Activated naive CD4-positive, alpha-beta T cell treated with anti-CD3 and anti-CD28 coated beads, Interleukin-2, amount 10 ng/mL, durations not matched to agents 7 days and 5 days (primary cell): ENCODE results near the gene SPATA6L.

Experiments used
- CTCF ChIA-PET: fragments of 350-600 bp; sonication (Branson Sonifier 250); formaldehyde crosslinking; loops from one replicate; lab custom pipeline; 2021; ENCODE audit warnings: antibody characterized with exemption; lab: Charles Lee
- DNase-seq: peaks from one replicate; pipeline ENCODE4 v3.0.0-alpha.2; 2020
- H3K27ac Mint-ChIP-seq: one replicate; pipeline ENCODE4 v1.8.0; 2021; ENCODE audit warnings: mild to moderate bottlenecking, moderate library complexity, mixed read lengths
- H3K27me3 Mint-ChIP-seq: one replicate; pipeline ENCODE4 v1.8.0; 2021; ENCODE audit warnings: mild to moderate bottlenecking, mixed read lengths
- H3K36me3 Mint-ChIP-seq: one replicate; pipeline ENCODE4 v1.8.0; 2021; ENCODE audit warnings: mixed read lengths
- H3K4me1 Mint-ChIP-seq: one replicate; pipeline ENCODE4 v1.8.0; 2021; ENCODE audit warnings: mixed read lengths
- H3K4me3 Mint-ChIP-seq: one replicate; pipeline ENCODE4 v1.8.0; 2021; ENCODE audit warnings: mild to moderate bottlenecking, moderate library complexity, mixed read lengths
- H3K9me3 Mint-ChIP-seq: one replicate; pipeline ENCODE4 v1.8.0; 2021; ENCODE audit warnings: mixed read lengths

The SPATA6L gene

GRCh38 chr9:4666042-4666699 is at the start of gene SPATA6L:
SPATA6L (minus strand) TSS chr9:4666480; CDS start chr9:4666250, 230 bp downstream.
- CTCF ChIA-PET, result interaction anchor here (0.6 kb wide), 1 partner anchor 34 kb away, joined by 3 read pairs; no protein-coding TSS in a partner anchor
- H3K9me3 Mint-ChIP-seq, result no peaks in the 10 kb centered on the region
- H3K27ac Mint-ChIP-seq, result no peak within 1 kb of the TSS
- peaks cover 85% of the 10 kb centered on the region for H3K4me1 Mint-ChIP-seq
- DNase-seq, result peak; percentile 51
- peaks cover 8% of the 10 kb centered on the region for H3K36me3 Mint-ChIP-seq
- peaks cover 14% of the 10 kb centered on the region for H3K27me3 Mint-ChIP-seq
- H3K4me3 Mint-ChIP-seq, result peak within 1 kb of the TSS; percentile 64

GRCh38 chr9:4714266-4715016 is 48.2 kb upstream of the SPATA6L start:
- Mint-ChIP-seq H3K27ac (no peak overlapping the region), H3K4me1 (no peaks in the 10 kb centered on the region)
- CTCF ChIA-PET, result no interaction called here

GRCh38 chr9:4713849-4714248 is 47.6 kb upstream of the SPATA6L start:
- Mint-ChIP-seq H3K4me3 (no peak overlapping the region), H3K27ac (no peak overlapping the region), H3K27me3 (no peaks in the 10 kb centered on the region), H3K36me3 (peaks cover 57% of the 10 kb centered on the region), H3K9me3 (peaks cover 4% of the 10 kb centered on the region), H3K4me1 (no peaks in the 10 kb centered on the region)
- CTCF ChIA-PET, result no interaction called here
- no peak for DNase-seq

More at GRCh38 chr9:4714266-4715016, 48.2 kb upstream of the SPATA6L start:
- DNase-seq, result no peak
- no peaks in the 10 kb centered on the region for H3K27me3 Mint-ChIP-seq
- peaks cover 4% of the 10 kb centered on the region for H3K9me3 Mint-ChIP-seq
- peaks cover 55% of the 10 kb centered on the region for H3K36me3 Mint-ChIP-seq
- H3K4me3 Mint-ChIP-seq, result no peak overlapping the region

- H3K27ac Mint-ChIP-seq, result no peak overlapping the region
- CTCF ChIA-PET, result interaction anchor here (0.6 kb wide), 1 partner anchor 1769 kb away, joined by 3 read pairs; no protein-coding TSS in a partner anchor
- no peaks in the 10 kb centered on the region for H3K27me3 Mint-ChIP-seq
- H3K9me3 Mint-ChIP-seq, result peaks cover 4% of the 10 kb centered on the region
- H3K4me3 Mint-ChIP-seq, result no peak overlapping the region
- peaks cover 53% of the 10 kb centered on the region for H3K36me3 Mint-ChIP-seq
- H3K4me1 Mint-ChIP-seq, result peaks cover 5% of the 10 kb centered on the region
- no peak for DNase-seq
These were observed 43.1 kb upstream of the SPATA6L start for GRCh38 chr9:4709380-4709779.

GRCh38 chr9:4706971-4707622 is 40.8 kb upstream of the SPATA6L start:
- Mint-ChIP-seq H3K4me3 (no peak overlapping the region), H3K9me3 (no peaks in the 10 kb centered on the region), H3K27ac (no peak overlapping the region), H3K27me3 (no peaks in the 10 kb centered on the region), H3K4me1 (peaks cover 5% of the 10 kb centered on the region), H3K36me3 (peaks cover 60% of the 10 kb centered on the region)
- DNase-seq, result no peak
- CTCF ChIA-PET, result interaction anchor here (1.1 kb wide), 1 partner anchor 33 kb away, joined by 3 read pairs; no protein-coding TSS in a partner anchor

- CTCF ChIA-PET, result no interaction called here
- Mint-ChIP-seq H3K27ac (no peak overlapping the region), H3K4me1 (peaks cover 5% of the 10 kb centered on the region), H3K9me3 (no peaks in the 10 kb centered on the region), H3K4me3 (no peak overlapping the region), H3K27me3 (no peaks in the 10 kb centered on the region), H3K36me3 (peaks cover 59% of the 10 kb centered on the region)
- DNase-seq, result no peak
These were observed 39.7 kb upstream of the SPATA6L start for GRCh38 chr9:4706021-4706420.

GRCh38 chr9:4704129-4704528 is 37.8 kb upstream of the SPATA6L start:
- no peak for DNase-seq
- Mint-ChIP-seq H3K36me3 (peaks cover 55% of the 10 kb centered on the region), H3K9me3 (no peaks in the 10 kb centered on the region), H3K27ac (no peak overlapping the region), H3K4me3 (no peak overlapping the region), H3K4me1 (peaks cover 5% of the 10 kb centered on the region), H3K27me3 (no peaks in the 10 kb centered on the region)
- CTCF ChIA-PET, result interaction anchor here (1.2 kb wide), 1 partner anchor 18 kb away, joined by 3 read pairs; no protein-coding TSS in a partner anchor

GRCh38 chr9:4701526-4701925 is 35.2 kb upstream of the SPATA6L start:
- Mint-ChIP-seq H3K9me3 (no peaks in the 10 kb centered on the region), H3K4me1 (no peaks in the 10 kb centered on the region), H3K4me3 (no peak overlapping the region), H3K27ac (no peak overlapping the region), H3K36me3 (peaks cover 44% of the 10 kb centered on the region), H3K27me3 (no peaks in the 10 kb centered on the region)
- DNase-seq, result no peak
- CTCF ChIA-PET, result interaction anchor here (0.5 to 0.6 kb wide), 2 partner anchors 361 to 474 kb away, joined by 3 to 6 read pairs; no protein-coding TSS in a partner anchor

- no peak for DNase-seq
- Mint-ChIP-seq H3K4me1 (no peaks in the 10 kb centered on the region), H3K9me3 (no peaks in the 10 kb centered on the region), H3K36me3 (peaks cover 42% of the 10 kb centered on the region), H3K4me3 (no peak overlapping the region), H3K27me3 (no peaks in the 10 kb centered on the region), H3K27ac (no peak overlapping the region)
- CTCF ChIA-PET, result interaction anchor here (0.6 kb wide), 1 partner anchor 361 kb away, joined by 6 read pairs; no protein-coding TSS in a partner anchor
These were observed 34.7 kb upstream of the SPATA6L start for GRCh38 chr9:4700932-4701331.

GRCh38 chr9:4700091-4700490 is 33.8 kb upstream of the SPATA6L start:
- H3K36me3 Mint-ChIP-seq, result peaks cover 39% of the 10 kb centered on the region

GRCh38 chr9:4691795-4692194 is 25.5 kb upstream of the SPATA6L start:
- Mint-ChIP-seq H3K9me3 (no peaks in the 10 kb centered on the region), H3K36me3 (peaks cover 26% of the 10 kb centered on the region), H3K27me3 (no peaks in the 10 kb centered on the region), H3K4me1 (peaks cover 10% of the 10 kb centered on the region), H3K27ac (peak overlapping the region; percentile 24), H3K4me3 (no peak overlapping the region)
- CTCF ChIA-PET, result interaction anchor here (0.7 kb wide), 1 partner anchor 329 kb away, joined by 3 read pairs; no protein-coding TSS in a partner anchor
- no peak for DNase-seq

More at GRCh38 chr9:4700091-4700490, 33.8 kb upstream of the SPATA6L start:
- Mint-ChIP-seq H3K4me1 (no peaks in the 10 kb centered on the region), H3K4me3 (no peak overlapping the region), H3K9me3 (no peaks in the 10 kb centered on the region), H3K27ac (no peak overlapping the region), H3K27me3 (no peaks in the 10 kb centered on the region)
- no peak for DNase-seq
- CTCF ChIA-PET, result no interaction called here

- Mint-ChIP-seq H3K4me3 (no peak overlapping the region), H3K4me1 (peaks cover 10% of the 10 kb centered on the region), H3K27me3 (no peaks in the 10 kb centered on the region), H3K36me3 (peaks cover 27% of the 10 kb centered on the region), H3K27ac (no peak overlapping the region), H3K9me3 (no peaks in the 10 kb centered on the region)
- DNase-seq, result no peak
- CTCF ChIA-PET, result no interaction called here
These were observed 23.9 kb upstream of the SPATA6L start for GRCh38 chr9:4690144-4690543.

- Mint-ChIP-seq H3K27me3 (no peaks in the 10 kb centered on the region), H3K9me3 (no peaks in the 10 kb centered on the region), H3K36me3 (peaks cover 32% of the 10 kb centered on the region), H3K4me1 (peaks cover 10% of the 10 kb centered on the region), H3K27ac (no peak overlapping the region), H3K4me3 (no peak overlapping the region)
- CTCF ChIA-PET, result no interaction called here
- DNase-seq, result no peak
These were observed 23.4 kb upstream of the SPATA6L start for GRCh38 chr9:4689687-4690104.

GRCh38 chr9:4689021-4689420 is 22.7 kb upstream of the SPATA6L start:
- H3K36me3 Mint-ChIP-seq, result peaks cover 33% of the 10 kb centered on the region
- H3K27me3 Mint-ChIP-seq, result no peaks in the 10 kb centered on the region
- CTCF ChIA-PET, result no interaction called here
- H3K4me1 Mint-ChIP-seq, result peaks cover 10% of the 10 kb centered on the region
- H3K4me3 Mint-ChIP-seq, result no peak overlapping the region
- H3K9me3 Mint-ChIP-seq, result no peaks in the 10 kb centered on the region
- DNase-seq, result no peak
- H3K27ac Mint-ChIP-seq, result no peak overlapping the region
